T-helper 1 cell treated with Interleukin-12 subunit alpha and Interleukin-12 subunit beta and Interleukin-4 antibody, amounts not matched to agents 30 μg/mL and 1 μg/mL, for 36 hours (primary cell): Measurements from ENCODE around the gene OR51E1.

Experiments used
- H3K27ac Mint-ChIP-seq: one replicate; pipeline ENCODE4 v1.8.0; 2021; ENCODE audit warnings: mild to moderate bottlenecking, mixed read lengths
- H3K27me3 Mint-ChIP-seq: one replicate; pipeline ENCODE4 v1.8.0; 2021; ENCODE audit warnings: low read depth, mixed read lengths
- H3K36me3 Mint-ChIP-seq: one replicate; pipeline ENCODE4 v1.8.0; 2021; ENCODE audit warnings: low read depth, mixed read lengths
- H3K4me1 Mint-ChIP-seq: one replicate; pipeline ENCODE4 v1.8.0; 2021; ENCODE audit warnings: low read depth, mixed read lengths
- H3K4me3 Mint-ChIP-seq: one replicate; pipeline ENCODE4 v1.8.0; 2021; ENCODE audit warnings: mild to moderate bottlenecking, moderate library complexity, mixed read lengths
- H3K9me3 Mint-ChIP-seq: one replicate; pipeline ENCODE4 v1.8.0; 2021; ENCODE audit warnings: mixed read lengths

OR51E1 gene

GRCh38 chr11:4643682-4644081, at the start of gene OR51E1:
Gene OR51E1, plus strand, starts transcription at chr11:4643982. Its CDS starts 8,545 bp downstream, at chr11:4652527.
- Mint-ChIP-seq H3K4me1 (no peaks in the 10 kb centered on the region), H3K4me3 (no peak within 1 kb of the TSS), H3K36me3 (no peaks in the 10 kb centered on the region), H3K27ac (no peak within 1 kb of the TSS), H3K9me3 (no peaks in the 10 kb centered on the region), H3K27me3 (no peaks in the 10 kb centered on the region)

DNA sequence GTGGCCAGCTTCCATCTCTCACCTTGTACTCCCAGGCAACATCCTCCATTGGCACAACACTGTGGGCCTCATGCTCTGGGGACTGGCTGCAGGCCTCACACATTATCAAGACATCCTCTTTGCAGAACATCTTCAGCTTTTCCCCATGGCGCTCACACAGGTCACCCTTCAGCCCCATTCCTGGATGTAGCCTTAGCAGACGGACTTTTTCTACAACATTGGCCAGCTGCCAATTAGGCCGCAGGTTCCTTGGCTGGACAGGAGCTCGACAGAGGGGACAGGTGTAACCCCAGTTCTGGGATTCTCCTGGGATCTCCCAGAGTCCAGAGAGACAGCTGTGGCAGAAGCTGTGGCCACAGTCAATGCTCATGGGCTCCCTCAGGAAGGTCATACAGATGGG, 38.7 kb upstream of the OR51E1 start:
- Mint-ChIP-seq H3K27me3 (no peaks in the 10 kb centered on the region), H3K27ac (no peak overlapping the region), H3K36me3 (peaks cover 33% of the 10 kb centered on the region), H3K9me3 (no peaks in the 10 kb centered on the region), H3K4me1 (peaks cover 40% of the 10 kb centered on the region), H3K4me3 (no peak overlapping the region)

GRCh38 chr11:4606231-4607015, 37.4 kb upstream of the OR51E1 start:
- H3K27ac Mint-ChIP-seq = no peak overlapping the region
- H3K36me3 Mint-ChIP-seq = peaks cover 23% of the 10 kb centered on the region
- H3K4me1 Mint-ChIP-seq = peaks cover 46% of the 10 kb centered on the region
- no peaks in the 10 kb centered on the region for H3K27me3 Mint-ChIP-seq
- H3K4me3 Mint-ChIP-seq = peak overlapping the region; percentile 82
- no peaks in the 10 kb centered on the region for H3K9me3 Mint-ChIP-seq

DNA sequence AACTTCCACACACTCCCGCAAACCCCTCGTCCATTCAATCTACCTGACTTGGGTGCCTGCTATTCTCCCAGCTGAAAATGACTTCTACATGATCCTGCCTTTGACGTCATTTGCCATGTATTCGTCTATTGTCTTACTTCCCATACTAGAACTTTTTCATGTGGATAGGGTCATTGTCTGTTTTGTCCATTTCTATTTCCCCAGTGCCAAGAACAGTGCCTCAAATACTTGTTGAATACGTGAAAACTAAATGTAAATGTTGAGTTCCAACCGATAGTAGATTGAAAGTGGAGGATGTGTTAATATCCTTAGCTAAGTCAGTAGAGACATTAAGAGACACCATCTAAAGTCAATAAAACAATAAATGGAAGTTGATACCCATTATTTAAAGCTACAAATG, 36.7 kb upstream of the OR51E1 start:
- Mint-ChIP-seq H3K9me3 (no peaks in the 10 kb centered on the region), H3K27me3 (no peaks in the 10 kb centered on the region), H3K4me1 (peaks cover 46% of the 10 kb centered on the region), H3K4me3 (peak overlapping the region; percentile 82), H3K36me3 (peaks cover 19% of the 10 kb centered on the region), H3K27ac (peak overlapping the region; percentile 65)

GRCh38 chr11:4607781-4608666, 35.8 kb upstream of the OR51E1 start, which contains the start of gene TRIM68:
Gene TRIM68, minus strand, starts transcription at chr11:4608231. Its CDS starts 2,727 bp downstream, at chr11:4605504.
- Mint-ChIP-seq H3K27ac (peak within 1 kb of the TSS; percentile 65), H3K27me3 (no peaks in the 10 kb centered on the region), H3K36me3 (peaks cover 19% of the 10 kb centered on the region), H3K9me3 (no peaks in the 10 kb centered on the region), H3K4me3 (peak within 1 kb of the TSS; percentile 82), H3K4me1 (peaks cover 46% of the 10 kb centered on the region)

GRCh38 chr11:4610258-4610935, 33.4 kb upstream of the OR51E1 start:
- peaks cover 41% of the 10 kb centered on the region for H3K4me1 Mint-ChIP-seq
- H3K9me3 Mint-ChIP-seq = no peaks in the 10 kb centered on the region
- peak overlapping the region; percentile 23 for H3K4me3 Mint-ChIP-seq
- peaks cover 3% of the 10 kb centered on the region for H3K36me3 Mint-ChIP-seq
- peaks cover 10% of the 10 kb centered on the region for H3K27me3 Mint-ChIP-seq
- H3K27ac Mint-ChIP-seq = peak overlapping the region; percentile 32

GRCh38 chr11:4611986-4612385, 31.8 kb upstream of the OR51E1 start:
- Mint-ChIP-seq H3K9me3 (no peaks in the 10 kb centered on the region), H3K27me3 (peaks cover 13% of the 10 kb centered on the region), H3K4me3 (no peak overlapping the region), H3K4me1 (peaks cover 30% of the 10 kb centered on the region), H3K27ac (no peak overlapping the region), H3K36me3 (peaks cover 1% of the 10 kb centered on the region)

DNA sequence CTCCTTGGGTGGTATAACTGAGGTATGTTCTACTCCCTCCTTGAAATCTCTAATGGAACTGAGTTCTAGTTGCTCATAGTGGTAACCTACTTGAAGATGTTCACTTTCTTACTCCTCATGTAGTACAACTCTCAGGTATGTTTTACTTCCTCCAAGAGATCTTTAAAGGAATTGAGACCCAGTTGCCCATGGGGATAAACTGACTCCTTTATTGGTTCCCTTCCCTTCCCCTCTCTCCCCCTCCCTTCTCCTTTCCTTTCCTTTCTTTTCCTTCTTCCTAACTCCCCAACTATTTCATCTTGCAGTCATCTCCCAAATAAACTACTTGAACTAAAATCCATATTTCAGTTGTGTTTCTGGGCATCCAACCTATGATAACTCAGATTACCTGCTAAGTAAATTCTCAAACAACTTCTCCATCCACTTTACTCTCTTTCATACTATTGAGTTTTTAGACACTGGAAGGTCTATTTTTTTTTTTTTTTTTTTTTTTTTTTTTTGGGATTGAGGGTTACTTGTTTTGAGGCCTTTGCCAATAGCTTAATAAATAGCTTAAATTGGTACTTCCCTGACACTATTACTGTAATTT, 27.8 kb upstream of the OR51E1 start:
- Mint-ChIP-seq H3K4me3 (no peak overlapping the region), H3K9me3 (no peaks in the 10 kb centered on the region), H3K27me3 (peaks cover 14% of the 10 kb centered on the region), H3K4me1 (no peaks in the 10 kb centered on the region), H3K27ac (no peak overlapping the region), H3K36me3 (no peaks in the 10 kb centered on the region)

GRCh38 chr11:4619514-4619913, 24.3 kb upstream of the OR51E1 start:
- Mint-ChIP-seq H3K27me3 (peaks cover 19% of the 10 kb centered on the region), H3K9me3 (no peaks in the 10 kb centered on the region), H3K4me3 (no peak overlapping the region), H3K4me1 (no peaks in the 10 kb centered on the region), H3K36me3 (no peaks in the 10 kb centered on the region), H3K27ac (no peak overlapping the region)

- no peaks in the 10 kb centered on the region for H3K4me1 Mint-ChIP-seq
- peaks cover 9% of the 10 kb centered on the region for H3K9me3 Mint-ChIP-seq
- peaks cover 44% of the 10 kb centered on the region for H3K27me3 Mint-ChIP-seq
- no peaks in the 10 kb centered on the region for H3K36me3 Mint-ChIP-seq
- H3K27ac Mint-ChIP-seq = no peak overlapping the region
- H3K4me3 Mint-ChIP-seq = no peak overlapping the region
Observed at GRCh38 chr11:4626207-4627099, 17.3 kb upstream of the OR51E1 start.

- Mint-ChIP-seq H3K36me3 (no peaks in the 10 kb centered on the region), H3K9me3 (no peaks in the 10 kb centered on the region), H3K4me1 (no peaks in the 10 kb centered on the region), H3K4me3 (no peak overlapping the region), H3K27ac (no peak overlapping the region), H3K27me3 (peaks cover 9% of the 10 kb centered on the region)
Observed at GRCh38 chr11:4636136-4636535, 7.6 kb upstream of the OR51E1 start.

- Mint-ChIP-seq H3K27ac (no peak within 1 kb of the TSS), H3K4me3 (no peak within 1 kb of the TSS), H3K27me3 (no peaks in the 10 kb centered on the region), H3K36me3 (no peaks in the 10 kb centered on the region), H3K4me1 (no peaks in the 10 kb centered on the region), H3K9me3 (no peaks in the 10 kb centered on the region)
Observed at GRCh38 chr11:4636962-4637661, 6.7 kb upstream of the OR51E1 start, which contains the start of gene OR51D1. Gene OR51D1, plus strand, starts transcription at chr11:4637477. Its CDS starts 2,314 bp downstream, at chr11:4639791.

DNA sequence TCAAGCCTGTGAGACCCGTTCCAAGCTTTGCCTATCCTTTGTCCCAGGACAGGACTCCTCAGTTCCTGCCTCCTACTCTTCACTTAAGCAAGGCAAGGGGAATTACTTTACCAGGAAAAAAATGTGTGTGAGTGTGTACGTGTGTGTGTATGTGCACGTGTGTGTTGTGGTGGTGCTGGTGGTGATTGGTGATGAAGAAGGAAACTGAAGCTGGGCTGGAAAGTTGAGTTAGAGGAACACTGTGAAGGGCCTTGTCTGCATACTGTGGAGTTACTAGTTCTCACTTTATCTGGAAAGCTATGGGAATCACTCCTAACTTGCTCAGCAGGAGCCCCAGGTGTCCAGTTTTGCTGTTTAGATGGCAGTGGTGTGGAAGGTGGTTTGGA, 6.1 kb upstream of the OR51E1 start:
- Mint-ChIP-seq H3K4me1 (no peaks in the 10 kb centered on the region), H3K27ac (no peak overlapping the region), H3K27me3 (no peaks in the 10 kb centered on the region), H3K9me3 (no peaks in the 10 kb centered on the region), H3K36me3 (no peaks in the 10 kb centered on the region), H3K4me3 (no peak overlapping the region)
